IMR-90 (cell line): ENCODE results near the gene CLDN22. TPM values are rescaled to one million over a fixed set of nuclear protein-coding genes. Genes with fewer than 3 reads are reported as not detected.

Experiments used
- ATAC-seq: fragments of 200-7000 bp; cut with Tn5 transposase; 2 replicates; pipeline ENCODE4 v1.9.1; 2020; ENCODE audit warnings: low read depth, mild to moderate bottlenecking, moderate library complexity
- BruUV-seq: library from RNA; stranded (reverse); fragments of 400-500 nt; replicated peaks from 2 replicates; lab custom pipeline; 2021; lab: Mats Ljungman, UMichigan
- CTCF ChIA-PET: fragments of 300-600 bp; formaldehyde crosslinking; extraction: SDS; loops from one replicate; lab custom pipeline; 2021; ENCODE audit warnings: antibody characterized with exemption; lab: Yijun Ruan, JAX
- POLR2A ChIA-PET: fragments of 300-600 bp; sonication (Branson Sonifier 250); formaldehyde crosslinking; loops from one replicate; lab custom pipeline; 2022; ENCODE audit warnings: antibody characterized with exemption; ENCODE audit not compliant: unreplicated experiment; lab: Charles Lee
- DNase-seq: peaks from one replicate; pipeline ENCODE4 v3.0.0; 2013
- H2AFZ ChIP-seq: replicated peaks from 2 replicates; pipeline ENCODE3; 2013; ENCODE audit warnings: low read length, mild to moderate bottlenecking; ENCODE audit not compliant: poor library complexity
- H2AK5ac ChIP-seq: 2 replicates; pipeline ENCODE4 v1.6.1; 2013; ENCODE audit warnings: low read depth, low read length, inconsistent platforms
- H2AK9ac ChIP-seq: replicated peaks from 2 replicates; pipeline ENCODE3; 2013; ENCODE audit warnings: mild to moderate bottlenecking, low read depth, low read length, moderate library complexity; ENCODE audit not compliant: poor library complexity
- H2BK120ac ChIP-seq: 2 replicates; pipeline ENCODE4 v1.6.1; 2013; ENCODE audit warnings: low read depth, low read length, inconsistent platforms
- H2BK15ac ChIP-seq: 3 replicates; pipeline ENCODE4 v1.6.1; 2013; ENCODE audit warnings: low read depth, low read length, inconsistent platforms
- H2BK20ac ChIP-seq: 2 replicates; pipeline ENCODE4 v1.6.1; 2013; ENCODE audit warnings: low read depth, mild to moderate bottlenecking, inconsistent platforms, low read length, moderate library complexity
- H2BK5ac ChIP-seq: 2 replicates; pipeline ENCODE4 v1.6.1; 2013; ENCODE audit warnings: mild to moderate bottlenecking, low read depth, low read length, inconsistent platforms; ENCODE audit not compliant: poor library complexity, severe bottlenecking
- H3K14ac ChIP-seq: replicated peaks from 2 replicates; pipeline ENCODE4 v1.6.1; 2013; ENCODE audit warnings: low read depth, low read length, inconsistent platforms
- H3K18ac ChIP-seq: 2 replicates; pipeline ENCODE4 v1.6.1; 2013; ENCODE audit warnings: low read depth, low read length, control low read depth
- H3K23ac ChIP-seq: 2 replicates; pipeline ENCODE4 v1.6.1; 2013; ENCODE audit warnings: low read depth, low read length, inconsistent platforms
- H3K27ac ChIP-seq: 2 replicates; pipeline ENCODE4 v1.5.1; 2013; ENCODE audit warnings: mild to moderate bottlenecking, control low read depth, low read length; ENCODE audit not compliant: insufficient read depth
- H3K27me3 ChIP-seq: 2 replicates; pipeline ENCODE4 v1.6.1; 2013; ENCODE audit warnings: low read length; ENCODE audit not compliant: control insufficient read depth, insufficient read depth
- H3K36me3 ChIP-seq: 2 replicates; pipeline ENCODE4 v1.6.1; 2013; ENCODE audit warnings: low read length, mixed read lengths; ENCODE audit not compliant: control insufficient read depth, insufficient read depth
- H3K4ac ChIP-seq: 2 replicates; pipeline ENCODE4 v1.6.1; 2013; ENCODE audit warnings: low read depth, low read length, inconsistent platforms
- H3K4me1 ChIP-seq: 2 replicates; pipeline ENCODE4 v1.6.1; 2013; ENCODE audit warnings: low read length, mixed read lengths; ENCODE audit not compliant: control insufficient read depth, insufficient read depth
- H3K4me2 ChIP-seq: 2 replicates; pipeline ENCODE4 v1.6.1; 2013; ENCODE audit warnings: low read depth, mild to moderate bottlenecking, control low read depth, low read length, moderate library complexity
- H3K4me3 ChIP-seq: 2 replicates; pipeline ENCODE4 v1.5.1; 2013; ENCODE audit warnings: low read depth, mild to moderate bottlenecking, control low read depth, low read length, moderate library complexity; ENCODE audit not compliant: insufficient read depth
- H3K56ac ChIP-seq: 2 replicates; pipeline ENCODE4 v1.6.1; 2013; ENCODE audit warnings: low read length, inconsistent platforms; ENCODE audit not compliant: insufficient read depth; ENCODE audit errors: extremely low read depth
- H3K79me1 ChIP-seq, 2 experiments: 2 replicates each; pipeline ENCODE4 v1.6.1; 2013; ENCODE audit warnings: low read length in 2 of 2, inconsistent platforms in 1 of 2, low read depth in 1 of 2
- H3K9ac ChIP-seq: 2 replicates; pipeline ENCODE4 v1.6.1; 2013; ENCODE audit warnings: low read depth, low read length, control low read depth
- H3K9me1 ChIP-seq: 2 replicates; pipeline ENCODE4 v1.6.1; 2013; ENCODE audit warnings: low read length, inconsistent platforms; ENCODE audit not compliant: insufficient read depth
- H3K9me3 ChIP-seq: 2 replicates; pipeline ENCODE4 v1.6.1; 2013; ENCODE audit warnings: low read length; ENCODE audit not compliant: control insufficient read depth, insufficient read depth
- H4K20me1 ChIP-seq: 2 replicates; pipeline ENCODE4 v1.6.1; 2013; ENCODE audit warnings: low read length, inconsistent platforms; ENCODE audit not compliant: insufficient read depth
- H4K5ac ChIP-seq: 2 replicates; pipeline ENCODE4 v1.6.1; 2013; ENCODE audit warnings: mild to moderate bottlenecking, low read depth, low read length, control low read depth
- H4K8ac ChIP-seq, 2 experiments: 2 replicates each; pipeline ENCODE4 v1.6.1; 2013; ENCODE audit warnings: low read depth in 2 of 2, low read length in 2 of 2, control low read depth in 1 of 2, inconsistent platforms in 1 of 2
- H4K91ac ChIP-seq: 2 replicates; pipeline ENCODE4 v1.6.1; 2013; ENCODE audit warnings: low read depth, low read length, inconsistent platforms; ENCODE audit not compliant: insufficient read depth
- CEBPB ChIP-seq: IDR thresholded peaks from 2 replicates; pipeline ENCODE4 v1.6.1; 2012; ENCODE audit warnings: low read depth, low read length, improper control_type of control experiment
- CHD1 ChIP-seq: IDR thresholded peaks from 2 replicates; pipeline ENCODE4 v1.6.1; 2012; ENCODE audit warnings: low read depth, low read length, improper control_type of control experiment
- FOS ChIP-seq: fragments of 150-350 bp; IDR thresholded peaks from 2 replicates; pipeline ENCODE4 v1.6.1; 2016; ENCODE audit warnings: low read depth, low read length
- MAFK ChIP-seq: IDR thresholded peaks from 2 replicates; pipeline ENCODE4 v1.6.1; 2012; ENCODE audit warnings: low read depth, low read length, improper control_type of control experiment
- MXI1 ChIP-seq: IDR thresholded peaks from 2 replicates; pipeline ENCODE4 v1.6.1; 2012; ENCODE audit warnings: low read depth, mild to moderate bottlenecking, low read length, moderate library complexity, borderline replicate concordance
- NFE2L2 ChIP-seq: fragments of 150-350 bp; IDR thresholded peaks from 2 replicates; pipeline ENCODE4 v1.6.1; 2016; ENCODE audit warnings: low read depth, mild to moderate bottlenecking, low read length
- POLR2A ChIP-seq: IDR thresholded peaks from 2 replicates; pipeline ENCODE4 v1.6.1; 2012; ENCODE audit warnings: mild to moderate bottlenecking, low read depth, low read length
- RAD21 ChIP-seq: IDR thresholded peaks from 2 replicates; pipeline ENCODE4 v1.6.1; 2012; ENCODE audit warnings: low read length, improper control_type of control experiment
- RCOR1 ChIP-seq: IDR thresholded peaks from 2 replicates; pipeline ENCODE4 v1.6.1; 2012; ENCODE audit warnings: mild to moderate bottlenecking, low read length, improper control_type of control experiment; ENCODE audit not compliant: insufficient replicate concordance
- RFX5 ChIP-seq: IDR thresholded peaks from 2 replicates; pipeline ENCODE4 v1.8.0; 2012; ENCODE audit warnings: low read depth, mild to moderate bottlenecking, low read length, moderate library complexity
- SMC3 ChIP-seq: fragments of 150-350 bp; IDR thresholded peaks from 2 replicates; pipeline ENCODE4 v1.6.1; 2016; ENCODE audit warnings: low read depth, mild to moderate bottlenecking, antibody characterized with exemption, low read length, moderate library complexity
- WGBS, 2 experiments: methylation state at CpG; one replicate each; pipeline versions ENCODE4 v1.1.5 to v1.1.7; 2013; ENCODE audit warnings: missing lambda C conversion rate in 2 of 2; ENCODE audit not compliant: insufficient read length in 1 of 2; ENCODE audit errors: extremely low coverage in 2 of 2; 5-methylcytosine and 5-hydroxymethylcytosine counted together
- dilution Hi-C: fragments of 300-500 bp; cut with HindIII; formaldehyde crosslinking; loops from one replicate; pipeline ENCODE4 v1.14.3; 2018; ENCODE audit warnings: low sequenced_read_pairs; ENCODE audit not compliant: unreplicated experiment
- in situ Hi-C: fragments of 300-500 bp; cut with MboI; formaldehyde crosslinking; loops from 3 replicates; pipeline ENCODE4 v1.14.3; 2019; ENCODE audit warnings: low sequenced_read_pairs, inconsistent platforms, mixed read lengths
- intact Hi-C: fragments of 100-400 bp; cut with micrococcal nuclease; formaldehyde crosslinking; loops from 2 replicates; pipeline ENCODE4 v1.10.0; 2022
- polyA plus RNA-seq, 3 experiments: library from polyadenylated mRNA; depleted of rRNA; stranded (reverse); fragments of >200 nt; gene quantifications; 2 replicates each; pipeline ENCODE4 v1.2.3, GENCODE V29; 2012; ENCODE audit warnings: low replicate concordance in 1 of 3
- total RNA-seq: library from RNA; depleted of rRNA; stranded (reverse); fragments of >200 nt; gene quantifications from 2 replicates; pipeline ENCODE4 v1.2.3, GENCODE V29; 2012
- TF ChIP-seq, protein P1 (sequence below): conservative IDR thresholded peaks from 2 replicates; pipeline ENCODE4 v1.5.1; 2012; ENCODE audit warnings: mild to moderate bottlenecking, low read depth, low read length, improper control_type of control experiment
- TF ChIP-seq, protein P2 (sequence below): fragments of 150-350 bp; IDR thresholded peaks from 2 replicates; pipeline ENCODE4 v1.6.1; 2016; ENCODE audit warnings: low read depth, mild to moderate bottlenecking, low read length, moderate library complexity, borderline replicate concordance
- TF ChIP-seq, protein P3 (sequence below): fragments of 150-350 bp; IDR thresholded peaks from 2 replicates; pipeline ENCODE4 v1.6.1; 2017; ENCODE audit warnings: mild to moderate bottlenecking, antibody characterized with exemption, low read length, low read depth

CLDN22 gene
- total and polyA plus RNA-seq, 2 of the 4 experiments (the other 2 are of a cell fraction), result not detected

DNA sequence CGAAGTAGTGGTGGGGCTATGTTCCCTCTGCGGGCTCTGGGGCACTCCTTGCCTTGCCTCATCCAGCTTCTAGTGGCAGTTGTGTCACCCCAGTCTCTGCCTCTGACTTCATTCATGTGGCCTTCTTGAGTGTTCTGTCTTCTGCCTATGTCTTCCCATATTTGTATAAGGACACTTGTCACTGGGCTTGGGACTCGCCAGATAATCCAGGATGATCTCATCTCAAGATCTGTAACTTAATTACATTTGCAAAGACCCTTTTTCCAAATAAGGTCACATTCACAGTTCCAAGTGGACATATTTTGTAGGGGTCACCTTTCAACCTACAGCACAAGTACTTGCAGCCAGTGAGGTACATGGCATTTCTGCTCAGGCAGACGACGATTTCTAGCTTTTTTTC is 32.5 kb upstream of the CLDN22 start:
- Histone ChIP-seq H4K5ac (no peak overlapping the region), H2AK9ac (no peak overlapping the region), H3K9me1 (0 out of 2 replicates have a peak, but pooled peaks cover 4% of the 10 kb centered on the region), H3K14ac (no peak overlapping the region), H3K56ac (no peak overlapping the region), H2BK20ac (no peak overlapping the region), H3K4me3 (no peak overlapping the region), H3K27me3 (no peaks in the 10 kb centered on the region), H4K20me1 (no peaks in the 10 kb centered on the region), H3K9me3 (no peaks in the 10 kb centered on the region), H3K4me2 (no peak overlapping the region), H2BK15ac (no peak overlapping the region), H3K23ac (no peak overlapping the region), H2BK120ac (no peak overlapping the region), H3K79me1 (no peaks in the 10 kb centered on the region), H2BK5ac (no peak overlapping the region), H3K36me3 (no peaks in the 10 kb centered on the region), H3K4me1 (peaks cover 10% of the 10 kb centered on the region; the same call in 1 of the 2 replicates), H3K18ac (no peak overlapping the region), H4K91ac (no peak overlapping the region), H3K4ac (no peak overlapping the region), H4K8ac (no peak overlapping the region), H2AFZ (no peak overlapping the region), H2AK5ac (no peak overlapping the region), H3K9ac (no peak overlapping the region), H3K27ac (no peak overlapping the region)
- CTCF ChIA-PET, result no interaction called here
- POLR2A ChIA-PET, result no interaction called here
- TF ChIP-seq, protein P1, sequence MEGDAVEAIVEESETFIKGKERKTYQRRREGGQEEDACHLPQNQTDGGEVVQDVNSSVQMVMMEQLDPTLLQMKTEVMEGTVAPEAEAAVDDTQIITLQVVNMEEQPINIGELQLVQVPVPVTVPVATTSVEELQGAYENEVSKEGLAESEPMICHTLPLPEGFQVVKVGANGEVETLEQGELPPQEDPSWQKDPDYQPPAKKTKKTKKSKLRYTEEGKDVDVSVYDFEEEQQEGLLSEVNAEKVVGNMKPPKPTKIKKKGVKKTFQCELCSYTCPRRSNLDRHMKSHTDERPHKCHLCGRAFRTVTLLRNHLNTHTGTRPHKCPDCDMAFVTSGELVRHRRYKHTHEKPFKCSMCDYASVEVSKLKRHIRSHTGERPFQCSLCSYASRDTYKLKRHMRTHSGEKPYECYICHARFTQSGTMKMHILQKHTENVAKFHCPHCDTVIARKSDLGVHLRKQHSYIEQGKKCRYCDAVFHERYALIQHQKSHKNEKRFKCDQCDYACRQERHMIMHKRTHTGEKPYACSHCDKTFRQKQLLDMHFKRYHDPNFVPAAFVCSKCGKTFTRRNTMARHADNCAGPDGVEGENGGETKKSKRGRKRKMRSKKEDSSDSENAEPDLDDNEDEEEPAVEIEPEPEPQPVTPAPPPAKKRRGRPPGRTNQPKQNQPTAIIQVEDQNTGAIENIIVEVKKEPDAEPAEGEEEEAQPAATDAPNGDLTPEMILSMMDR, result no peak
- TF ChIP-seq CEBPB, result no peak
- no peak for TF ChIP-seq FOS
- no peak for TF ChIP-seq MXI1
- no peak for TF ChIP-seq POLR2A
- TF ChIP-seq RCOR1, result no peak
- TF ChIP-seq, protein P2, sequence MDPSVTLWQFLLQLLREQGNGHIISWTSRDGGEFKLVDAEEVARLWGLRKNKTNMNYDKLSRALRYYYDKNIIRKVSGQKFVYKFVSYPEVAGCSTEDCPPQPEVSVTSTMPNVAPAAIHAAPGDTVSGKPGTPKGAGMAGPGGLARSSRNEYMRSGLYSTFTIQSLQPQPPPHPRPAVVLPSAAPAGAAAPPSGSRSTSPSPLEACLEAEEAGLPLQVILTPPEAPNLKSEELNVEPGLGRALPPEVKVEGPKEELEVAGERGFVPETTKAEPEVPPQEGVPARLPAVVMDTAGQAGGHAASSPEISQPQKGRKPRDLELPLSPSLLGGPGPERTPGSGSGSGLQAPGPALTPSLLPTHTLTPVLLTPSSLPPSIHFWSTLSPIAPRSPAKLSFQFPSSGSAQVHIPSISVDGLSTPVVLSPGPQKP, result no peak
- TF ChIP-seq CHD1, result no peak
- no peak for TF ChIP-seq RAD21
- TF ChIP-seq NFE2L2, result no peak
- TF ChIP-seq MAFK, result no peak
- TF ChIP-seq, protein P3, sequence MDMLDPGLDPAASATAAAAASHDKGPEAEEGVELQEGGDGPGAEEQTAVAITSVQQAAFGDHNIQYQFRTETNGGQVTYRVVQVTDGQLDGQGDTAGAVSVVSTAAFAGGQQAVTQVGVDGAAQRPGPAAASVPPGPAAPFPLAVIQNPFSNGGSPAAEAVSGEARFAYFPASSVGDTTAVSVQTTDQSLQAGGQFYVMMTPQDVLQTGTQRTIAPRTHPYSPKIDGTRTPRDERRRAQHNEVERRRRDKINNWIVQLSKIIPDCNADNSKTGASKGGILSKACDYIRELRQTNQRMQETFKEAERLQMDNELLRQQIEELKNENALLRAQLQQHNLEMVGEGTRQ, result no peak
- TF ChIP-seq SMC3, result no peak
- TF ChIP-seq RFX5, result no peak
- no peak for DNase-seq
- no peak for ATAC-seq
- BruUV-seq, result no TSS peak
- 92% methylated on average over 2 of the region's 5 CpGs; no CpG with 5 or more reads in 1 of the 2 experiments for WGBS, 2 experiments
- in situ Hi-C loops (no loop called here), dilution Hi-C loops (no loop called here), intact Hi-C loops (no loop called here)
